ENCODE data around the gene OTULIN. TPM values are rescaled to one million over a fixed set of nuclear protein-coding genes. Genes with fewer than 3 reads are reported as not detected.

Gene OTULIN
- total RNA-seq, 2 donors from 2014 or later: 19.7 to 37.6 TPM

- H3K36me3 ChIP-seq (replicated peaks in 1 of 2; ENCODE audit: insufficient read depth in 1 of 2, low read depth in 2 of 2): no peaks in the 10 kb centered on the region
- WGBS, 2 donors: 81 to 82% methylated on average over 8 of the region's 8 CpGs
- peaks cover 54% of the 10 kb centered on the region for H3K4me1 ChIP-seq
- no peaks in the 10 kb centered on the region for H3K9me3 ChIP-seq
- ATAC-seq (no peak), DNase-seq (no peak)
- H3K4me3 ChIP-seq: no peak overlapping the region
- no peak overlapping the region for H3K27ac ChIP-seq
- intact Hi-C loops (cut with DNase I): no loop called here
- H3K27me3 ChIP-seq: no peaks in the 10 kb centered on the region
- no peak for TF ChIP-seq POLR2A (IDR thresholded peaks at IDR 0.05)
- TF ChIP-seq CTCF (IDR thresholded peaks at IDR 0.05): no peak
These were observed 2.8 kb downstream of the OTULIN start for GRCh38 chr5:14667290-14667689.

- WGBS, 2 donors: 70 to 100% methylated on average over 1 of the region's 1 CpG
- TF ChIP-seq CTCF (IDR thresholded peaks at IDR 0.05) (no peak), POLR2A (IDR thresholded peaks at IDR 0.05) (no peak)
- H3K27me3 ChIP-seq: no peaks in the 10 kb centered on the region
- DNase-seq: no peak
- no peak overlapping the region for H3K27ac ChIP-seq
- no peak overlapping the region for H3K4me3 ChIP-seq
- peaks cover 59% of the 10 kb centered on the region for H3K4me1 ChIP-seq
- no peak for ATAC-seq
- no peaks in the 10 kb centered on the region for H3K36me3 ChIP-seq (replicated peaks in 1 of 2; ENCODE audit: insufficient read depth in 1 of 2, low read depth in 2 of 2)
- intact Hi-C loops (cut with DNase I): no loop called here
- H3K9me3 ChIP-seq: no peaks in the 10 kb centered on the region
These were observed 3.3 kb downstream of the OTULIN start for GRCh38 chr5:14667770-14668169.

- Histone ChIP-seq H3K4me3 (no peak overlapping the region), H3K9me3 (no peaks in the 10 kb centered on the region), H3K27ac (no peak overlapping the region), H3K27me3 (no peaks in the 10 kb centered on the region), H3K36me3 (replicated peaks in 1 of 2; ENCODE audit: insufficient read depth in 1 of 2, low read depth in 2 of 2) (no peaks in the 10 kb centered on the region), H3K4me1 (peaks cover 57% of the 10 kb centered on the region)
- DNase-seq (no peak), ATAC-seq (no peak)
- intact Hi-C loops (cut with DNase I): no loop called here
- WGBS, 2 donors: 67 to 89% methylated on average over 5 of the region's 5 CpGs
- TF ChIP-seq CTCF (IDR thresholded peaks at IDR 0.05): no peak
- no peak for TF ChIP-seq POLR2A (IDR thresholded peaks at IDR 0.05)
These were observed 3.7 kb downstream of the OTULIN start for GRCh38 chr5:14668181-14668591.

- Histone ChIP-seq H3K36me3 (replicated peaks in 1 of 2; ENCODE audit: insufficient read depth in 1 of 2, low read depth in 2 of 2) (no peaks in the 10 kb centered on the region), H3K27me3 (no peaks in the 10 kb centered on the region), H3K9me3 (no peaks in the 10 kb centered on the region), H3K4me3 (no peak overlapping the region), H3K27ac (no peak overlapping the region), H3K4me1 (peaks cover 50% of the 10 kb centered on the region)
- DNase-seq (no peak), ATAC-seq (no peak)
- 78 to 88% methylated on average over 5 of the region's 5 CpGs for WGBS, 2 donors
- TF ChIP-seq CTCF (IDR thresholded peaks at IDR 0.05) (no peak), POLR2A (IDR thresholded peaks at IDR 0.05) (no peak)
- intact Hi-C loops (cut with DNase I): no loop called here
These were observed 4.9 kb downstream of the OTULIN start for GRCh38 chr5:14669415-14669814.

- no peak for TF ChIP-seq POLR2A (IDR thresholded peaks at IDR 0.05)
- no peak for TF ChIP-seq CTCF (IDR thresholded peaks at IDR 0.05)
- H3K27me3 ChIP-seq: no peaks in the 10 kb centered on the region
- no peak overlapping the region for H3K27ac ChIP-seq
- 53 to 60% methylated on average over 1 of the region's 1 CpG for WGBS, 2 donors
- H3K4me1 ChIP-seq: peaks cover 53% of the 10 kb centered on the region
- intact Hi-C loops (cut with DNase I): no loop called here
- H3K9me3 ChIP-seq: no peaks in the 10 kb centered on the region
- no peaks in the 10 kb centered on the region for H3K36me3 ChIP-seq (replicated peaks in 1 of 2; ENCODE audit: insufficient read depth in 1 of 2, low read depth in 2 of 2)
- no peak overlapping the region for H3K4me3 ChIP-seq
- ATAC-seq: no peak
- no peak for DNase-seq
These were observed 5.5 kb downstream of the OTULIN start for GRCh38 chr5:14669975-14670374.
